Fibroblast of skin of right biceps (primary cell): Measurements from ENCODE around the gene JAML.
"Not testable (repeated sequence)": the region's sequence is repeated elsewhere in the genome, so short reads cannot be mapped to it uniquely, and the experiment has no call there.

Experiments
- DNase-seq: peaks from one replicate; pipeline ENCODE4 v3.0.0-alpha.2; 2013

Gene JAML

GRCh38 chr11:118192817-118193216 is 32.0 kb downstream of the JAML start:
- DNase-seq = not testable (repeated sequence)

GRCh38 chr11:118190942-118191506 is 33.8 kb downstream of the JAML start:
- DNase-seq = not testable (repeated sequence)

GRCh38 chr11:118186346-118187107 is 38.3 kb downstream of the JAML start:
- DNase-seq = no peak

GRCh38 chr11:118184784-118185579 is 39.8 kb downstream of the JAML start:
- DNase-seq = no peak

- not testable (repeated sequence) for DNase-seq
These were observed 41.1 kb downstream of the JAML start for GRCh38 chr11:118183691-118184090.

GRCh38 chr11:118180300-118180703 is 44.5 kb downstream of the JAML start:
- peak; percentile 66 for DNase-seq

- no peak for DNase-seq
These were observed 48.1 kb downstream of the JAML start for GRCh38 chr11:118176778-118177134.

GRCh38 chr11:118175993-118176777 is 48.6 kb downstream of the JAML start, which contains the start of gene SCN2B:
Gene SCN2B, minus strand, starts transcription at chr11:118176639. Its CDS starts 208 bp downstream, at chr11:118176431.
- DNase-seq = peak; percentile 37

GRCh38 chr11:118175031-118175992 is 49.5 kb downstream of the JAML start:
- peak; percentile 49 for DNase-seq

- DNase-seq = no peak
These were observed 50.7 kb downstream of the JAML start for GRCh38 chr11:118174006-118174567.

GRCh38 chr11:118172356-118172755 is 52.5 kb downstream of the JAML start:
- no peak for DNase-seq

GRCh38 chr11:118171269-118172062 is 53.3 kb downstream of the JAML start:
- DNase-seq = peak; percentile 47

GRCh38 chr11:118170882-118171268 is 53.9 kb downstream of the JAML start:
- DNase-seq = no peak

GRCh38 chr11:118170231-118170630 is 54.6 kb downstream of the JAML start:
- no peak for DNase-seq

- DNase-seq = no peak
These were observed 55.3 kb downstream of the JAML start for GRCh38 chr11:118169300-118170140.

- no peak for DNase-seq
These were observed 56.1 kb downstream of the JAML start for GRCh38 chr11:118168751-118169150.

GRCh38 chr11:118168316-118168715 is 56.5 kb downstream of the JAML start:
- no peak for DNase-seq

GRCh38 chr11:118167906-118168305 is 56.9 kb downstream of the JAML start:
- DNase-seq = no peak

- DNase-seq = no peak
These were observed 57.6 kb downstream of the JAML start for GRCh38 chr11:118167253-118167652.

- no peak for DNase-seq
These were observed 58.2 kb downstream of the JAML start for GRCh38 chr11:118166641-118167040.
